Omental fat pad (tissue), 4 donors: Measurements from ENCODE around the gene ADGRB3. TPM values are rescaled to one million over a fixed set of nuclear protein-coding genes. Genes with fewer than 3 reads are reported as not detected.

Source experiments
- ATAC-seq: fragments of 150-250 bp; one replicate; pipeline ENCODE4 v1.9.1; 2016; ENCODE audit warnings: mild to moderate bottlenecking, moderate library complexity; ENCODE audit not compliant: low FRiP score
- DNase-seq: peaks from one replicate; pipeline ENCODE4 v3.0.0-alpha.2; 2019; ENCODE audit warnings: low spot score
- total RNA-seq, 4 donors: library from RNA; depleted of rRNA; stranded (reverse); fragments of >200 nt; gene quantifications; one replicate each; pipeline ENCODE4 v1.1.0, GENCODE V29; 2016
- TF ChIP-seq, protein P1 (sequence below), 3 donors: fragments of 450-650 bp; IDR thresholded peaks; one replicate each; pipeline ENCODE4 v1.5.1; 2016 to 2017; ENCODE audit warnings: antibody characterized with exemption in 3 of 3, mild to moderate bottlenecking in 3 of 3, moderate library complexity in 2 of 3

ADGRB3 gene
- total RNA-seq, 4 donors from 2014 or later: 0.84 to 4.4 (median 1.9) TPM

DNA sequence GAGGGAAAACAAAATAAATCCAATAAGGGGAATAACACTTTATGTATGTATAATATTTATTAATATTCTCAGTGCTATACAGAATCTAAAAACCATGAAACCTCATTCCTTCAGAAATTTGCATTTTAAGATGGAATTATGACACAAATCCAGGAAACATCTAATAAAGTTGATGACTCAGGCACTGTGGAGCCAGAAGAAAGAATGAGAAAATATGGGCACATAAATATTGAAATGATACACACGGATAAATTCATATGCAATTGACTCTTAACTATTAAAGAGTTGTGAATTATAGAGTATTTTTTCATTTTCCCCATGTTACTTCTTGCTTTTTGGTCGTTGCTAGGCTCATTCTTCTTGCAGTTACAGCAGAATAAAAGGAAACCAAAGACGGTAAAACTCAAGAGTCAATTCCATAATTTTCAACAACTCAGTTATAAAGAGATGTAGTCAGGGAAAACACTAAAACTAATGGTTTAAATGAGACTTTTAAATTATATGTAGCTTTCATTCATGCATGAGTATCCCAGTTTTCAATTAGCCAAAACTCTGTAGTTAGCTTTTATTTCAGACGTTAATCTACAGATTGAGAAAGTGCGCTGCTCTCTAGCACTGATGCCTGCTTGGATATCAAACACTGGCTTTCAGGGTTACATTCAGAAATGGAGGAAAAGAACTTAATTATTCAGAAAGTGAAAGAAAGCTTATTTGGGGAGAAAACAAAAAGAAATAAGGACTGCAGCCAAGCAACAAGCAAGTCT lies 95.4 kb downstream of the ADGRB3 start:
- TF ChIP-seq, protein P1, sequence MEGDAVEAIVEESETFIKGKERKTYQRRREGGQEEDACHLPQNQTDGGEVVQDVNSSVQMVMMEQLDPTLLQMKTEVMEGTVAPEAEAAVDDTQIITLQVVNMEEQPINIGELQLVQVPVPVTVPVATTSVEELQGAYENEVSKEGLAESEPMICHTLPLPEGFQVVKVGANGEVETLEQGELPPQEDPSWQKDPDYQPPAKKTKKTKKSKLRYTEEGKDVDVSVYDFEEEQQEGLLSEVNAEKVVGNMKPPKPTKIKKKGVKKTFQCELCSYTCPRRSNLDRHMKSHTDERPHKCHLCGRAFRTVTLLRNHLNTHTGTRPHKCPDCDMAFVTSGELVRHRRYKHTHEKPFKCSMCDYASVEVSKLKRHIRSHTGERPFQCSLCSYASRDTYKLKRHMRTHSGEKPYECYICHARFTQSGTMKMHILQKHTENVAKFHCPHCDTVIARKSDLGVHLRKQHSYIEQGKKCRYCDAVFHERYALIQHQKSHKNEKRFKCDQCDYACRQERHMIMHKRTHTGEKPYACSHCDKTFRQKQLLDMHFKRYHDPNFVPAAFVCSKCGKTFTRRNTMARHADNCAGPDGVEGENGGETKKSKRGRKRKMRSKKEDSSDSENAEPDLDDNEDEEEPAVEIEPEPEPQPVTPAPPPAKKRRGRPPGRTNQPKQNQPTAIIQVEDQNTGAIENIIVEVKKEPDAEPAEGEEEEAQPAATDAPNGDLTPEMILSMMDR (IDR thresholded peaks at IDR 0.05): no peak
- no peak for ATAC-seq
- no peak for DNase-seq

DNA sequence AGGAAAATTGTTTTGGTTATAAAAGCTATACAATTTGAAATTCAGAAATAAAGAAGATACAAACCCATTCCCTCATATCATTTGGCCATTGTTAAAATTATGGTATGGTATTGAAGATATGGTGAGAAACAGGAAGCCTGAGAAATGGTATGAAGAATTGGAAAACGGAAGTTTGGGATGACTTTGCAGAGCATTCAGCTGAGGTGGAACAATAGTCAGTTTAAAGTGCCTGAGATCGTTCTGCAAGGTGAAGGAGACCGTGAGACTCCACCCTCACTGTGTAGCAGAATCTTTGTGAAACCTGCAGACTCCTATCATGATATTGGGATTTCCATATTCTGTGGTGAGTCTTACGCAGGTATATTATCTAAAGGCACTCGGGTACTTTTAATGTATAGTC lies 97.3 kb downstream of the ADGRB3 start:
- no peak for DNase-seq
- ATAC-seq: no peak
- TF ChIP-seq, protein P1 (IDR thresholded peaks at IDR 0.05): no peak

DNA sequence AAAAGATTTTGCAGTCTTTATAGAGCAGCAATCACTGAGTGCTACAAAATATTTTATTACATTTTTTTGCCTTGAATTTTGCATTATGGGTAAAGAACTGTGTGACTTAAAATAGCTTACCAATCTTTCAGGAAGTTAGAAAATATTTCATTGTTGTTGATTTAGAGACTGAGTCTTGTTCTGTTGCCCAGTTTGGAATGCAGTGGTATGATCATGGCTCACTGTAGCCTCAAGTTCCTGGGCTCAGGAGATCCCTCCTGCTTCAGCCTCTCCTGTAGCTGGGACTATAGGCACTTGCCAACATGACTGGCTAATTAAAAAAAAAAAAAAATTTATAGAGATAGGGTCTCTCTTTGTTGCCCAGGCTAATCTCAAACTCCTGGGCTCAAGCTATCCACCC lies 100.8 kb downstream of the ADGRB3 start:
- DNase-seq: no peak
- ATAC-seq: no peak
- TF ChIP-seq, protein P1 (IDR thresholded peaks at IDR 0.05): no peak

DNA sequence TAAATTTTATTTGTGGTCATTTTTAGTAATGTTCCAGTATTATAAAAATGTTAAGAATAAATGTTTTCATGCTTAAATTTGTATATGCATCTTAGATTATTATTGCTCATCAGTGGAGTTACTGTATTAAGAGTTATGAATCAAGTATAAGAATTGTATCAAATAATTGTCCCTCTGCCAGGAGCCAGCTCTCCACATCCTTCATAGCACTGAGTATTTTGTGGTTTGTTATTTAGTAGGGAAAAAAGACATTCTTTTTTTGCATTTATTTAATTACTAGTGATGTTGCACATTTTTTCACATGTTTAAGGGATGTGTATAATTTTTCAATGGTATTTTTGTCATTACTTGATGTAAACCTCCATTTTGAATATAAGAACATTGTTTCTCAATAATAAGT lies 102.0 kb downstream of the ADGRB3 start:
- ATAC-seq: no peak
- TF ChIP-seq, protein P1 (IDR thresholded peaks at IDR 0.05): no peak
- no peak for DNase-seq

DNA sequence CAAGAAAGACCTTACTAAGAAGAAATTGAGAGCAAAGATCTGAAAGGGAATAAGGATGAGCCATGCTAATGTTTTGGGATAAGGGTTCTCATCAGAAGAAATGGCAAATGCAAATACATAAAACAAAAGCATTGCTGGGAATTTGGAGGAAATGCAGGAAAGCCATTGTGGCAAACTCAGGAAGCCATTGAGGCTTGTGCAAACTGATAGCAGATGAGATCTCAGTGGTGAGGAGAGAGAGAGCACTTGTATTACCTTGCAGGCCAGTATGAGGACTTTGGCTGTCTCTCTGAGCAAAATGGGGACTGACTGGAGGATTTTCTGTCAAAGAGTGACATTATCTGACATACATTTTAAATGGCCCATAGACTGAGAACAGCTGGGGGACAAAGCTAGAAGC lies 103.0 kb downstream of the ADGRB3 start:
- no peak for ATAC-seq
- no peak for DNase-seq
- TF ChIP-seq, protein P1 (IDR thresholded peaks at IDR 0.05): no peak

DNA sequence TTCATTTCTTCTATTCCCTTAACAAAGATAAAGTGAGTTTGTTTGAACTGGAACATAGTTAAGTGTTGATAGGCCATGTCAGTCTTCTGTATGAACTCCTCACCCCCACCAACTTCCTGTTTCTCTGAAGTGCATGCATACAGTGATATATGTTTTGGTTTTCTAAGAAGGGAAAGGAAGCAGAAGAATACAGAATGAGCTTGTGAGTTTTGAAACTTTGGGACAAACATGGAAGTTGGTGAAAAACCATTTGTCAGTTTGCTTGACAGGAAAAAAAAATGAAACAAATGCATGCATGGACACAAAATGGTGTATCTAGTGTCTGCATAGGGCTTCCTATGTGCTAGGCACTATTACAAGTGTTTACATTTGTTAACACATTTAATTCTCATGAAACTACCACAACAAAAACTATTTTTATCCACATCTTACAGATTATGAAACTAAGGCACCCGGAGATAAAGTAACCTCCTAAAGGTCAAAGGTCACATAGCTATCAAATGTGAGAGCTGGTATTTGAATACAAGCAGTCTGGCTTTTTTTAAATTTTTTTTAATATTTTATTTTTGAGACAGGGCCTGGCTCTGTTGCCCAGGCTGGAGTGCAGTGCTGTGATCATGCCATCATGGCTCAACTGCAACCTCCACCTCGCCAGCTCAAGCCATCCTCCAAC lies 105.9 kb downstream of the ADGRB3 start:
- ATAC-seq (no peak), DNase-seq (no peak)
- TF ChIP-seq, protein P1 (IDR thresholded peaks at IDR 0.05): no peak
